Measurements from ENCODE around the gene RELT.
A peak's percentile ranks its signal among the peaks of the same experiment; 100 is the strongest.

RELT gene

DNA sequence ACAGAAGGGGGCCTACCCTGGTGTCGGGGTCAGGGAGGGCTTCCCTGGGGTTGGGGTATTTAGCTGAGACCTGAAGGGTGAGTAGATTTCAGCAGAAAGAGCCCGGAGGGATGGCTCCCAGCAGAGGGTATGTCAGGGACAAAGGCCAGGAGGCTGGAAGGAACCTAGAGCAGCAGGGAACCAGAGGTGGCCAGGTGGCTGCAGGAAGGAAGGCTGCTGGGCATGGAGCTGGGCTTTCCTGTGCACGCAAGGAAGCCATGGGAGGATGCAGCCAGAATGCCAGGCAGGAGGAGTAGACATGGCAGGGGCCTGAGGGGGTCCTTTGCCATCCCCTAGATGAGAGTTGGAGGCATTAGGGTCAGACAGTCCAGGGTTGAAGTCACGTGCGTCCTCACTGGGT is 27.4 kb upstream of the RELT start:
- DNase-seq, result no peak

DNA sequence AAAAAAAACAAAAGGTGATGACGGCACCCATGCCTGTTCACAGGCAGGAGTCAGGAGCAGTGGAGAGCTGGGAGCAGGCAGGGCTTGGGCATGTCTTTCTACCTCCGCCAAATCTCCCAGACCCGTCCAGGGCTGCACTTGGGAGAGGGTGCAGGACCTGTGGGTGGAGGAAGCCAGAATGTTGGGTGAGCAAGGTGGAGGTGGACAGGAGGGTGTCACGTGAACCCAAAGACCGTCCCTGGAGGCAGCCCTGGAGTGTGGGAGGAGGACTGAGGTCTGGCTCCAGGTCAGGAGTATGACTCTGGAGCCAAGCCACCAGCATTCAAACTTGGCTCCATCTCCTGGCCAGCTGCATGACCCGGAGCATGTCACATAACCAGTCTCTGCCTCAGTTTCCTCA is 26.6 kb upstream of the RELT start:
- no peak for DNase-seq

DNA sequence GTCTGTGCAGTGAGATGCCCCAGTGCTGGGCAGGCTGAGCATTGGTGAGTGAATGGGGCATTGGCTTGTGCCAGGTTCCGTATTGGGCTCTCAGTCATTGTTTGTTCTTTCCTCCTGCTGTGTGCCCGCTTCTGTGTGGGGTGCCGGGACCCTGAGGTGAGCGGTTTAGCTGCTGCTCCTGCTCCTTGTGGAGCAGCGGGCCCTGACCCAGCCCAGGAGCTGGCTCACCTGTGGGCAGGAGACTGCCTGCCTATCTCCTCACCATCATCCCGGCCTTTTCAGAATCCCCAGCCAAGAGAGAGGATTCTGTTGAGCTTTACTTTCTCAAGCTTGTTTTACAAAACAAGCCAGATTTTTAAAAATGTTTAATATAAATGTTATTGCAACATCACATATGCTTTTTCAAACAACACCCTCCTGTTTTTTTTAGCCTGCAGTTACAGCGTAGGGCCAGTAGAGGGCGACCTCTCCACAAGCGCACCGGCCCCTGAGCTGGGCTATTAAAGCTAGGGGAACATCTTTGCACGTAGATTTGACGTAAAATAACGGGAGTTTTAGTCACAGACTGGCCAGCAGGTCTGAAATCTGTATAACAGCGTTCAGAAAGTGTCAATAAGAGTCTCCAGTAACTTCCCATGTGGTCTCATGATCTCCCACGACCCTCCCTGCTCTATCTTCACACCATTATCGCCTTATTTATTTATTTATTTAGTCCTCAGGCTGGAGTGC is 25.1 kb upstream of the RELT start:
- peak; percentile 62 for DNase-seq

DNA sequence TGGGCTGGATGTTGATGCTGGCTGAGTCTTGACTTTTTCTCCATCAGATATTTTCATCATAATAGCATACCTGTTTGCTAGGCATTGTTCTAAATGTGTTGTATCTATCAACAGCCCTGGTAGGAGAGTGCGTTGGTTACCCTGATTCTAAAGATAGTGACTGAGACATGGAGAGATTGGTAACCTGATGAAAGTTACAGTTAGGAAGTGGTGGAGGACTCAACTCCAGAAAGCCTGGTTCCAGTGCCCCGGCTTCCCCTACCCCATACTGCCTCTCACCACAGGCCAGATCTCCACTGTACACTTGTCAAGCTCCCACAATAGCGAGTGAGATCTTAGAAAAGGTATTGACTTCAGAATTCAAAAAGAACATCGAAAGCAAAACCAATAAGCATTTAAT is 22.8 kb upstream of the RELT start:
- no peak for DNase-seq

DNA sequence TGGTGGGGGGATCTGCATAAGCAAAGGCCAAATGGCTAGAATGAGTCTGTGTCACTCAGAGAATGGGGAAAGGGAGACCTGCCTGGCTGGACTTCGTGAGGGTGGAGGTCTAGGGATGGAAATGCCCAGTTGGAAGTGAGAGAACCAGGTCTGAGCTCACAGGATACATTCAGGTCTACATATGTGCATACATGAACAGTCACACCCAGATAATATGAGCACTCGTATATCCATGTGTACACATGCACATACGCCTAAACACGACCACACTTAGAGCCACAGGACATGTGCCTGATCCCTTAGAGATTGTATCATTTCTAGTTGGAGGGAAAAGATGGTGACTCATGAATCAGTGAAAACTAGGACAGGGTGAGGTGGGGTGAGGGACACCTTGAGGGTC is 21.1 kb upstream of the RELT start:
- DNase-seq, result no peak

DNA sequence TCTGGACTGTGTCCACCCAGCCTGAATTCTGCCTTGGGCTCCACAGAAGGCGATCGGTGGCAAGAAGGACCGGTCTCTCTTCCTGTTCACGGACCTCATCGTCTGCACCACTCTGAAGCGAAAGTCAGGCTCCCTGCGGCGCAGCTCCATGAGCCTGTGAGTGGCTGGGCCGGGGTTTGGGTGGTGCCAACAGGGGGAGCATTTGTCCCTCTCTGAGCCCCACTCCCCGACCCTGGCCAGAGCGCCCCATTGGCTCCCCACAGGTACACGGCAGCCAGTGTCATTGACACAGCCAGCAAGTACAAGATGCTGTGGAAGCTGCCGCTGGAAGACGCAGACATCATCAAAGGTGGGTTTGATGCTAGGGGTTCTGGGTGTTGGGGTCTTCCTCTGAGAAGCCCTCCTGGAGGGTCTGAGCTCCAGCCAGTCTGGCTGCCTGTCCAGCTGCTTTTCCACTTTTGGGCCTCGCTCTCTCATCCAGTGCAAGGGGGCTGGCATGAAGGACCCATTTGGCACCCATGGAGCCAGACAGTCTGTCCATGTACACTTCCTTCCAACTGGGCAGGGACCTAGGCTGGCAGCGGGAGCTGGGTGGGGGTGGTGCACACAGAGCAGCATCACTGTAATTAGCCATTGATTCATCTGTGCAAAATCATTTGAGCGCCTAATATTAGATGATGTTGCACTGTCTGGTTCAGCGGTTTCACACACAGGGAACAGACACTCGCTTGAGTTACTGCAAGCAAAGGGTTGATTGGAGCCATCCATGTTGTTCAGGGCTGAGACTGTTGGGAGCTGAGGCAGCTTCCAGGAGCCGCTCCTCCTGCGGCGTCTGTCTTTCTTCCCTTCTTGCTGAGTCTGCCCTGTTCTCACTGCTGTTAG is 19.0 kb upstream of the RELT start:
- DNase-seq, result no peak

DNA sequence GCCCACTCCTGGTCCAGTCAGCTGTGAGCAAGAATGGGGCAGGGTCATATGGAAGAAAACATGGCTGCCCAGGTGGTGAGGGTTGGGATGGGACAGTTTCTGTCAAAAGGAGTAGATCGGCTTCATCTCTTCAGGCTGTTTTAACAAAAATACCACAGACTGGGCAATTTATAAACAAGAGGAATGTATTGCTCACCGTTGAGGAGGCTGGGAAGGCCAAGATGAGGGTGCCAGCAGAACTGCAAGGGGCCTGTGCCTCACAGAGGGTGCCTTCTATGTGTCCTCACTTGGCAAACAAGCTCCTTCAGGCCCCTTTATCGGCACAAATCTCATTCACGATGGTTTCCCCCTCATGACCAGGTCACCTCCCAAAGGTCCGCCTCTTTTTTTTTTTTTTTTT is 18.1 kb upstream of the RELT start:
- no peak for DNase-seq

DNA sequence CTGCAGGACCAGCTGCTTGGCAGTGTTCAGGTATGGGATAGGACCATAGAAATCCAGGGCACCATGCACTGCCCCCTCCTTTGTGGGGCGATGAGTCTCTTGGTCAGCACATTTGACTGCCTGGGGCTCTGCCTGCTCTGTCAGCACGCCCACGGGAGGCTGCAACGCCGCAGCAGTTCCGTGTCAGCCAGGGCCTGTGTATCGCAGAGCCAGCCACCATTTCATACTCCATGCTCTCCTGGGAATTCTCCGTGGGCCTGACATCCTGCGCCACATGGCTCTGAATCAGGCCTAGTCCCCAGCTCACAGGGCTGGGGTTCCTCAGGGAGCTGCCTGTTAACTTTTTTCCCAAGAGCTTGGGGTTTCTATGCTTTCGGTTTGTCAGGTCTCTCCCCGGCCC is 16.9 kb upstream of the RELT start:
- DNase-seq, result no peak

DNA sequence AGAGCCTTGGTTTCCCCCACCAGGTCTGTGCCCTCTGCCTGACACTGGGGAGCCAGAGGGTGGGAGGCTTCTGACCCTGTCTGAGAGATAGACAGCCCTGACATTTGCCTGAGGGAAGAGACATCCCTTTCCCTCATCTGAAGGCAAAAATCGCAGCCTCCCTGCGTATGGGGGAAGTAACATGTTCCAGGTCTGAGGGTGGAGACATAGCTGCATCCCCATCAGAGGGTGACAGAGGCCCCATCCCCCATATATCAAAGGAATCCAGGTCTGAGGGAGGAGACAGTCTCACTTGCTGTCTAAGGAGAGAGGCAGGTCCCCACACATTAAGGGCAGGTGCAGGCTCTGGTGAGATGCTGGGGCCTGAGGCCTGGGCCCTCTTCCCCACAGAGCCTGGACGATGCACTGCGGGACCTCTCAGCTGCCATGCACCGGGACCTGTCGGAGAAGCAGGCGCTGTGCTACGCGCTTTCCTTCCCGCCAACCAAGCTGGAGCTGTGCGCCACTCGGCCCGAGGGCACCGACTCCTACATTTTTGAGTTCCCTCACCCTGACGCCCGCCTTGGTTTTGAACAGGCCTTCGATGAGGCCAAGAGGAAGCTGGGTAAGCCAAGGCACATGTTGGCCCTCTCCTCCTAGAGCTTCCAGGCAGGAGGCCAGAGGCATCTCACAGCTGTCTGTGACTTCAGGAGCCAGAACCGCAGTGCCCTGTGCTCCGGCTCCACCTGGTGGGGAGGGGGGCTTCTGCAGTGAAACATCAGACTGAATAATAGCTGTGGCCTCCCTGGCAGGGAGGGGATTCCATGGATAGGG is 16.1 kb upstream of the RELT start:
- peak; percentile 53 for DNase-seq

DNA sequence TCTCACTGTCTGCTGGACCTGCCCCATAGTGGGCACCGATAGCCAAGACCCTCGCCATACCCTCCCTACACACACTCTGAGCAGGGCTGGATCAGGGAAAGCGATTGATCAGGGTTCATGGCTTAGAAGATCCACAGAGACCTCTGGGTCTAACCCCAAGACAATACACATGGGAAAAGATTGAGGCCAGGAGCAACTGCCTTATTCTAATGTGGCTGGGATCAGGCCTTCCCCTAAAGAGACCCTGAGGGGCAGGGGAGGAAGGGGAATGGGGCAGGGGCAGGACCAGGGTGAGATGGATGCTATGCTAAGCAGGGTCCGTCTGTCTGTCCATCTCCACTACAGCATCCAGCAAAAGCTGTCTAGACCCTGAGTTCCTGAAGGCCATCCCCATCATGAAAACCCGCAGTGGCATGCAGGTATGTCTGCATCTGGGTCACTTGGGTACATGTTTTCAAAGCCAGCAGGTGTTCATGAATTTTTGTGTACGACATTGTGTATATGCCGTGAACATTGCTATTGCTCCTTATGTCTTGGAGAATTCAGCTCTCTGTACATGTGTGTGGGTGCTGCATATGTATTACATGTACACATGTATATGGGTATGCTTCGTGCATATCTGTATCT is 15.3 kb upstream of the RELT start:
- no peak for DNase-seq

DNA sequence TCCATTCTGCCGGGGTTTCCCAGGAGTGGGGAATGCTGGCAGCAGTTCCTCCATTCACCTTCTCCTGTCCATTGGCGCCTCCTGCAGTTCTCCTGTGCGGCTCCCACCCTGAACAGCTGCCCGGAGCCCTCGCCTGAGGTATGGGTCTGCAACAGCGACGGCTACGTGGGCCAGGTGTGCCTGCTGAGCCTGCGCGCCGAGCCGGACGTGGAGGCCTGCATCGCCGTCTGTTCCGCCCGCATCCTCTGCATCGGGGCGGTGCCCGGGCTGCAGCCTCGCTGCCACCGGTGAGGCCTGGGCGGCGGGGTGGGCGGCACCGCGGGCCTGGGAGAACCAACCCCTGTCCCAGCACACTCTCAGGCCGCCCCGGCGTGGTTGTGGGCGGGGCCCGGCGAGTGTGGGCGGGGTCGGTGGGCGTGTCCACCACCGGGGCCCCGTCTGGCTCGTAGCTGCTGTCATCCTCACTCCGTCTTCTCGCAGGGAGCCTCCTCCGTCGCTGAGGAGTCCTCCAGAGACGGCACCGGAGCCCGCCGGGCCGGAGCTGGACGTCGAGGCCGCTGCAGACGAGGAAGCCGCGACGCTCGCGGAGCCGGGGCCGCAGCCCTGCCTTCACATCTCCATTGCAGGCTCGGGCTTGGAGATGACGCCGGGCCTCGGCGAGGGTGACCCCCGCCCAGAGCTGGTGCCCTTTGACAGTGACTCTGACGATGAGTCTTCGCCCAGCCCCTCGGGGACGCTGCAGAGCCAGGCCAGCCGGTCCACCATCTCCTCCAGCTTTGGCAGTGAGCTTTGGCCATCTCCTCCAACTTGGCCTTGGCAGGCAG is 14.0 kb upstream of the RELT start:
- DNase-seq, result no peak

DNA sequence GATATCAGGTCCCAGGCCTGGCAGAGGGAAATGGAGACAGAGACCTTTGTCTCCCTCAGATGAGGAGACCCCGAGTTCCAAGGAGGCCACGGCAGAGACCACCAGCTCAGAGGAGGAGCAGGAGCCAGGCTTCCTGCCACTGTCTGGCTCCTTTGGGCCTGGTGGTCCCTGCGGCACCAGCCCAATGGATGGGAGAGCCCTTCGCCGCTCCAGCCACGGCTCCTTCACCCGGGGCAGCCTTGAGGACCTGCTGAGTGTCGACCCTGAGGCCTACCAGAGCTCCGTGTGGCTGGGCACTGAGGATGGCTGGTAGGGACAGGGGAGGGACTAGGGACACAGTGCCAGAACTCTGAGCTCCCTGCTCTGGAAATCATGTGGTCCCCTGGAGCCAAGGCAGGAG is 13.1 kb upstream of the RELT start:
- DNase-seq, result no peak

DNA sequence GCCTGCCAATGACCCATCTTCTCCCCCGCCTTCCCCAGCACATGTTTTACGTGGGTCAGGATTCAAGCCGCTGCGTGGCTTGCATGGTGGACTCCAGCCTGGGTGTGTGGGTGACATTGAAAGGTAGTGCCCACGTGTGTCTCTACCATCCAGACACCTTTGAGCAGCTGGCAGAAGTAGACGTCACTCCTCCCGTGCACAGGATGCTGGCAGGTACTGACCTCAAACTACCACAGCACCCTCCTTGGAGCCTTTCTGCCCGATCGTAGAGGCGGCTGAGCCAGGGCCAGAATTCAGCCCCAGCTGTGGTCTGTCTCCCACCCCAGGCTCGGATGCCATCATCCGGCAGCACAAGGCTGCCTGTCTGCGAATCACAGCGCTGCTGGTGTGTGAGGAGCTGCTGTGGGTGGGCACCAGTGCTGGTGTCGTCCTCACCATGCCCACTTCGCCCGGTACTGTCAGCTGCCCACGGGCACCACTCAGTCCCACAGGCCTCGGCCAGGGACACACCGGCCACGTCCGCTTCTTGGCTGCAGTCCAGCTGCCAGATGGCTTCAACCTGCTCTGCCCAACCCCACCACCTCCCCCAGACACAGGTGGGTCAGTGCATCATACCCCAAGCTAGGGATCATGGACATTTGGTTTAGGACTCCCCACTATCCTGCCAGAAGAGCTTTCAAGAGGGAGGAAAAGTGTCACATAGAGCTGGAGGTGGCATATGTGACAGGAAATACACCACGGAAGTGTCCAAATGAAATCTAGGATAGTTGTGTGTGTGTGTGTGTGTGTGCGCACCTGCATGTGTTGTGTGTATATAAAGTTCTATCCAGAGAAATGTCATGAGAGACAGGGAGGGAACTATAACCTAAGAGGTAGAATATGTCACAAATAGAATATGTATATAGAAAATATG is 10.6 kb upstream of the RELT start:
- DNase-seq, result no peak

DNA sequence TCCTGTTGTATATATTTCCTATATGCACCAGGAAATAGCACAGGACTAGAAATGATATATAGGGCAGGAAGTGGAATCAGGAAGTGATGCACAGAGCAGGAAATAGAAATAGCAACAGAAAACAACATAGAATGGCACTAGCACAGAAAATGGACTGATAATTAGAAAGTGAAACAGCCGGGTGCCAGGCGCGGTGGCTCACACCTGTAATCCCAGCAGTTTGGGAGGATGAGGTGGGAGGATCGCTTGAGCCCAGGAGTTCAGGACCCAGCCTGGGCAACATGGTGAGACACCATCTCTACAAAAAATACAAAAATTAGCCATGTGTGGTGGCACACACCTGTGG is 10.0 kb upstream of the RELT start:
- peak; percentile 45 for DNase-seq

DNA sequence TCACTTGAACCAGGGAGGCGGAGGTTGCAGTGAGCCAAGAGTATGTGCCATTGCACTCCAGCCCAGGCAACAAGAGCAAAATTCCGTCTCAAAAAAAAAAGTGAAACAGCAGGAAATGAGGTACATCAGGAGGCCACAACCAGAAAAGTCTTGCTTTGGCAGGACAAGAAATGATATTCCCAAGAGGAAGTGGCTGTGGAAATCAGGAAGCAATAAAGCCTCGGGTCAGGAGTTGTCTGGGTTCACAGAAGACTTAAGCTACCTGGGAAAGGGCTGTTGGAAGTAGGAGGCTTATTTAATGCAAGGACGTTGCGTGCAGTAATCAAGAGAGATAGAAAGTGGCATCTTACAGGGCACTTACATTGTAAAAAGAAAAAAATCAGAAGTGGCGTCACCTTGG is 9.2 kb upstream of the RELT start:
- no peak for DNase-seq

DNA sequence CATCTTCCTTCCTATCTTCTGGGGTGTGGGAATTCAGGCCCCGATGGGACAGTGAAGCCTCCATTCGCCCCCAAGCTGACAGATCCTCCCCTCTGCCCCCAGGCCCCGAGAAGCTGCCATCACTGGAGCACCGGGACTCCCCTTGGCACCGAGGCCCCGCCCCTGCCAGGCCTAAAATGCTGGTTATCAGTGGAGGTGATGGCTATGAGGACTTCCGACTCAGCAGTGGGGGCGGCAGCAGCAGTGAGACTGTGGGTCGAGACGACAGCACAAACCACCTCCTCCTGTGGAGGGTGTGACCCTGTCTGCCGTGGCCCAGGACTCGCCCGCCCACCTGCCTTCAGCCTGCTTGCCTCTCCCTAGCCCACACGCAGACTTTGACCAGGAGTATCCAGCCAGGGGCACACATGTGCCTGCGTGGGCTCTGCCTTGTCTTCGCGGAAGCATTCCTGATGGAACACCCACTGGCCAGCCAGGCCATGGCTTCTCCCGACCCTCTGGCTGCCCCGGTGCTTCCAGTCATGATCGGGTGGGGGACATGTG is 8.6 kb upstream of the RELT start:
- peak; percentile 14 for DNase-seq

DNA sequence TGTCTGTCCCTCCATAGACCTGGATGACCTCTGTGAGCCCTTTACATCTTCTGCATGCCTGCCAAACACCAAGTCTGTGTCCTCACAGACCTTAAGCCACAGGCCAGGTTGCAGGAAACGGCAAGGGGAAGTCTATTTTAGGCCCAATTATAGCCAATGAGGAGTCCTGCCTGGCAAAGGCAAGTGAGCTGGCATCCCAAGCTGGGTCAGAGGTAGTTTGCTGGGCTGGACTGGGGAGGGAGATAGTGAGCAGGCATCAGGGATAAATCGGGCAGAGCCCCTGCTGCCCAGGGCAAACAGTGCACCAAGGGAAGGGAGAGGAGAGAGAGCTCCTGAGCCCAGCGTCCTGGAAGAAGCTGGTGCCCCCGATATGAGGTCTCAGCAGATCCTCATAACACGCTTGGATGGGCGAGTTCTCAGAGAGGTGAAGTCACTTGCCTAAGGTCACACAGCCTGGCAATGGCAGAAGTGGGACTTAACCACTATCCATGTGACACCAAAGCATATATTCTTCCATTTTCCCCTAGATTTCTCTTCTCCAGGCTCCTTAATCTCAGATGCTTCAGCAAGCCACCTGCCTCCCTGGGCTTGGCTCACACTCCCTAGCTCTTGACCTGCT is 3.7 kb upstream of the RELT start:
- DNase-seq, result no peak

DNA sequence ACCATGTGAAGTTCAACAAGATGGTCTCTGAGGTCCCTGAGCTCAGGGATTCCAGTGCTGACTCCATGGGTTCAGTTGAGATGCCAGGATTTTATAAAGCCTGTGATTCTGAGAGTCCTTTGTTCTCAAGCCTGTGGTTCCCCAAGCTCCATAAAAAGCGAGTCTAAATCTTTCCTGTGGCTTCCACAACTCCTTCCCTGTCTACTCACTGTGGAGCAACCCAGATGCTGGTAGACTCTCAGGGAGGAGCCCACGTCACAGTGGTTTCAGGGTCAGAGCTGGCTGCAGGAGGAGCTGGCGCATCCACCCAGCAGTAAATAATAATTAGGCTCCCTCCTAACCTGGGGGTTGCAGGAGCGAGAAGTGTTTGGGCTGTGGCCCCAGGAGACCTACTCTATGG is 2.0 kb upstream of the RELT start:
- DNase-seq, result no peak

DNA sequence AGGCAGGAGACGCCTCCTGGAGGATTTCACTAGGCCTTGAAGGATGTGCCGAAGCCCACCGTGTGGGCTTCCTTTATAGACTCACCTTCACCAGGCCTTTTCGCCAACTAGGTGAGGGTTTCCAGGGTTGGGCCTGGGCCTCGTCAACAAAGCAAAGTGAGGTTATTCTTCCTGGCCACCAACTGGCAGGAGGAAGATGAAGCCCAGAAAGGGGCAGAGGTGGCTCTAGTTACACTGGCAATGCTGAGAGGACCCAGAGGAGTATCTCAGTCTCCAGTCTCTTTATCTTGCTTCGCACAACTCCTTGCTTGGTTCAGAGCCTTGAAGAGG is 404 bp upstream of the RELT start:
- no peak for DNase-seq

DNA sequence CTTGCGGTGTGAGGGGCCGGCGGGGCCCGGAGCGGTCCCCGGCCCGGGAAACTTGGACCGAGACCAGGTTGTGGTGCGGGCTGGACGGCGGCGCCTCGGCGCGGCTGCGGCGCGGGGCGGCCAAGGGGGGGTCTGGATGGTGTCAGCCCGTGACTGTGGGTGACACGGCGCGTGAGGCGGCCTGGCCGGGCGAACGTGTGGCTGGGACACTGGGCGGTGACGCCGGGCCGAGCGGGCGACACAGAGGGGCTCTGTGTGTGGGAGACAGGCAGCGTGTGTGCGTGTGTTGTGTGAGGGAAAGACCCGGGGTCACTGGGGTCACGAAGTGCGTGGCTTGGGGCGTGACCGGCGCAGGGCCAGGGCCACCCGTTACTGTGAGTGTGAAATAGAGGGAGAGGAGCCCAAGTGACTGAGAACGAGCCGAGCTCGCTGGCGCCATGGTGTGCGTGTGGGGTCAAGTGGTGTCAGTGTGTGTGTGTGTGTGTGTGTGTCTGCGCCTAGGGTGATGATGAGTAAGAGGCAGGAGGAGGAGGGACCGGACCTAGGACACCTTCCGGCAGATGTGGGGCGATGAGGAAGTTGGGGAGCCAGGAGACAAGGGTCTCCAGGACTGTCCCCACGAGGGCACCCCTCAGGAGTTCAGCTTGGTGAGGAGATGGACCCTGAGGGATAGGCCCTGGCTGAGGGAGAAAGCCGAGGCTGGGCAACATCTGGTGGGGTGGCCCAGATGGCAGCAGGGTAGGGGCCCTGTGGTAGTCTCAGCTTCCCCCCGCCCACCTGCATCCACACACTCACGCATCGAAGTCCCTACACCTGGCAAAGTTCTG is 817 bp downstream of the RELT start:
- peak; percentile 74 for DNase-seq

Measured in CD4-positive, alpha-beta T cell treated with Interleukin-17A for 4 hours (primary cell).